Astrocyte of the spinal cord (primary cell): Measurements from ENCODE around the gene LRRTM4.

Experiments
- DNase-seq: peaks from one replicate; pipeline ENCODE4 v3.0.0; 2011; ENCODE audit warnings: low read depth, low spot score
- H3K4me3 ChIP-seq: 2 replicates; pipeline ENCODE4 v1.5.1; 2011; ENCODE audit warnings: low read depth, mild to moderate bottlenecking, low read length, moderate library complexity
- CTCF ChIP-seq: IDR thresholded peaks from 2 replicates; pipeline ENCODE4 v1.5.1; 2012; ENCODE audit warnings: low read depth, mild to moderate bottlenecking, low read length, inconsistent platforms
- in situ Hi-C: cut with HindIII; loops from 2 replicates; pipeline ENCODE4 v1.10.0; 2017; ENCODE audit warnings: low sequenced_read_pairs

Gene LRRTM4

GRCh38 chr2:77418537-77418936 is 103.6 kb downstream of the LRRTM4 start:
- no peak overlapping the region for H3K4me3 ChIP-seq
- in situ Hi-C loops = no loop called here

GRCh38 chr2:77404189-77404588 is 118.0 kb downstream of the LRRTM4 start:
- in situ Hi-C loops = no loop called here
- no peak overlapping the region for H3K4me3 ChIP-seq

More at GRCh38 chr2:77418537-77418936, 103.6 kb downstream of the LRRTM4 start:
- TF ChIP-seq CTCF = no peak
- DNase-seq = no peak

GRCh38 chr2:77398970-77399600 is 123.1 kb downstream of the LRRTM4 start:
- no peak overlapping the region for H3K4me3 ChIP-seq
- in situ Hi-C loops = no loop called here
- no peak for TF ChIP-seq CTCF
- DNase-seq = no peak

More at GRCh38 chr2:77404189-77404588, 118.0 kb downstream of the LRRTM4 start:
- no peak for TF ChIP-seq CTCF
- DNase-seq = no peak

GRCh38 chr2:77397763-77398162 is 124.4 kb downstream of the LRRTM4 start:
- in situ Hi-C loops = no loop called here
- no peak overlapping the region for H3K4me3 ChIP-seq
- DNase-seq = no peak
- no peak for TF ChIP-seq CTCF

- DNase-seq = no peak
- in situ Hi-C loops = no loop called here
- H3K4me3 ChIP-seq = no peak overlapping the region
- TF ChIP-seq CTCF = no peak
Observed at GRCh38 chr2:77395011-77395410, 127.2 kb downstream of the LRRTM4 start.

GRCh38 chr2:77391119-77391518 is 131.1 kb downstream of the LRRTM4 start:
- no peak for DNase-seq
- in situ Hi-C loops = no loop called here
- H3K4me3 ChIP-seq = no peak overlapping the region
- TF ChIP-seq CTCF = no peak
